Nephron progenitor cell (in vitro differentiated cells): ENCODE data around the gene C1orf167.

Experiments
- DNase-seq: peaks from one replicate; pipeline ENCODE4 v3.0.0; 2021
- H3K27ac Mint-ChIP-seq: 2 replicates; pipeline ENCODE4 v1.8.0; 2021; ENCODE audit warnings: mild to moderate bottlenecking, moderate library complexity, mixed read lengths
- H3K27me3 Mint-ChIP-seq: 2 replicates; pipeline ENCODE4 v1.8.0; 2021; ENCODE audit warnings: mild to moderate bottlenecking, low read depth, mixed read lengths; ENCODE audit not compliant: poor library complexity
- H3K36me3 Mint-ChIP-seq: 2 replicates; pipeline ENCODE4 v1.8.0; 2021; ENCODE audit warnings: low read depth, mixed read lengths
- H3K4me1 Mint-ChIP-seq: 2 replicates; pipeline ENCODE4 v1.8.0; 2021; ENCODE audit warnings: mixed read lengths
- H3K4me3 Mint-ChIP-seq: 2 replicates; pipeline ENCODE4 v1.8.0; 2021; ENCODE audit warnings: mild to moderate bottlenecking, moderate library complexity, mixed read lengths
- H3K9me3 Mint-ChIP-seq: 2 replicates; pipeline ENCODE4 v1.8.0; 2021; ENCODE audit warnings: mild to moderate bottlenecking, moderate library complexity, mixed read lengths
- CTCF ChIP-seq: fragments of 200-600 bp; sonication (generic); IDR thresholded peaks from 2 replicates; pipeline ENCODE4 v1.5.0; 2021; ENCODE audit warnings: antibody characterized with exemption

C1orf167 gene

DNA sequence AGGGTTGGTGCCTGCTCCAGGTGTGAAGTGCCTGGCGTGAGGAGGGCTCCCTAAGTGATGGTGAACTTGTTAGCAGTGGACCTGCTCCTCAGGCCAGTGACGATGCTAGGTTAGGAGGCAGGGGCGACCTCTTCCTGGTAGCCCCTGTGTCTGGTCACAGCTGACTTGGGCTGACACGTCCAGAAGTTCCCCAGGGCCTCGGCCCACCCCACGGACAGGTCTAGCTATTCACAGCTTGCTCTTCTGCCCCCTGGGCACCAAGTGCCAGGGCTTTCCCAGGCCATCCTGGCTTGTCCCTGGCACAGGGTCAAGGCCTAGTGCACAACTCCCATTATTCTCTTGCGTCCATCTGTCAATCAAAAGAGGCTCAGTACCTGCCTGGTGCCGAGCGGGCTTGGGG lies 10.9 kb upstream of the C1orf167 start:
- H3K27ac Mint-ChIP-seq = no peak overlapping the region
- no peak overlapping the region for H3K4me3 Mint-ChIP-seq
- H3K9me3 Mint-ChIP-seq = peaks cover 4% of the 10 kb centered on the region
- H3K36me3 Mint-ChIP-seq = peaks cover 6% of the 10 kb centered on the region
- no peak for TF ChIP-seq CTCF
- H3K4me1 Mint-ChIP-seq = peaks cover 32% of the 10 kb centered on the region
- peaks cover 4% of the 10 kb centered on the region for H3K27me3 Mint-ChIP-seq
- no peak for DNase-seq

DNA sequence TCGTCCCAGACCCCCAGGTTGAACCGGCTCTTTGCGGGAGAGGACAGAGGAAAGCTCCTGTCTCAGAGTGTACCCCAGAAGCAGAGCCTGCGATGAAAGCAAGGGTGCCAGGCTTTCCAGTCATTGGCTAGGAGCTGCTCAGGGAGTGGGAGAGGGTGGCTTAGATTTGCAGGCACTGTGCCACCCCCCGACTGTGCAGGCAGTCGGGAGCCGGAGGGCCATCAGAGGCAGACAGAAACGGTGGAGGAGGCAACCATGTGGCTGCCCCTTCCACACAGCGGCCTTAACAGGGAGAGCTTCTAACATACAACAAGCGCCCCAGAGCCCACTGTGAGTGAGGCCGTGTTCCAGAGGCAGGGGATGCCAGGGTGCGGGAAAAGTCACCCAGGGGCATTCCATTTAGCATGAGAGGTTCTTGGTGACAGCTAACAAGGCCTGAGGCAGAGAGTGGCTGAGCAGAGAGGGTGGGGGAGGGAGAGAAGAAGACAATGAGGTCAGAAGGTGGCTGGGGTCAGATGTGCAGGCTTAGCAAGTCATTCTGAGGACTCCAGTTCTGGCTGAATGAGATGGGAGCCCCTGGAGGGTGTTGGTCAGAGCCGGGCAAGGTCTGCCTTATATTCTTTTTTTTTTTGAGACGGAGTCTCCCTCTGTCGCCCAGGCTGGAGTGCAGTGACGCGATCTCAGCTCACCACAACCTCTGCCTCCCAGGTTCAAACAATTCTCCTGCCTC lies 9.5 kb upstream of the C1orf167 start:
- Mint-ChIP-seq H3K27ac (peak overlapping the region; percentile 77), H3K9me3 (peaks cover 17% of the 10 kb centered on the region), H3K4me3 (peak overlapping the region; percentile 65), H3K4me1 (peaks cover 32% of the 10 kb centered on the region), H3K36me3 (no peaks in the 10 kb centered on the region), H3K27me3 (peaks cover 7% of the 10 kb centered on the region)
- DNase-seq = no peak
- no peak for TF ChIP-seq CTCF

- peak overlapping the region; percentile 77 for H3K27ac Mint-ChIP-seq
- TF ChIP-seq CTCF = no peak
- peaks cover 24% of the 10 kb centered on the region for H3K9me3 Mint-ChIP-seq
- peaks cover 32% of the 10 kb centered on the region for H3K4me1 Mint-ChIP-seq
- H3K4me3 Mint-ChIP-seq = peak overlapping the region; percentile 34
- peaks cover 15% of the 10 kb centered on the region for H3K27me3 Mint-ChIP-seq
- no peak for DNase-seq
- H3K36me3 Mint-ChIP-seq = no peaks in the 10 kb centered on the region
Observed at GRCh38 chr1:11753555-11754208, 8.3 kb upstream of the C1orf167 start.

GRCh38 chr1:11757047-11757446 lies 4.9 kb upstream of the C1orf167 start:
- no peak overlapping the region for H3K27ac Mint-ChIP-seq
- DNase-seq = no peak
- H3K36me3 Mint-ChIP-seq = no peaks in the 10 kb centered on the region
- peaks cover 43% of the 10 kb centered on the region for H3K27me3 Mint-ChIP-seq
- TF ChIP-seq CTCF = no peak
- H3K4me1 Mint-ChIP-seq = peaks cover 25% of the 10 kb centered on the region
- H3K4me3 Mint-ChIP-seq = no peak overlapping the region
- peaks cover 24% of the 10 kb centered on the region for H3K9me3 Mint-ChIP-seq

- Mint-ChIP-seq H3K36me3 (no peaks in the 10 kb centered on the region), H3K4me1 (peaks cover 22% of the 10 kb centered on the region), H3K9me3 (peaks cover 24% of the 10 kb centered on the region), H3K4me3 (no peak overlapping the region), H3K27me3 (peaks cover 57% of the 10 kb centered on the region), H3K27ac (no peak overlapping the region)
- no peak for DNase-seq
- TF ChIP-seq CTCF = no peak
Observed at GRCh38 chr1:11759791-11760190, 2.2 kb upstream of the C1orf167 start.
